DMS79 treated with DMSO at 0.1 percent for 48 hours (cell line): ENCODE measurements around the gene SLC35D1.
"Not testable (repeated sequence)": the region's sequence is repeated elsewhere in the genome, so short reads cannot be mapped to it uniquely, and the experiment has no call there.

Experiments used
- DNase-seq: peaks from one replicate; lab custom pipeline; 2025; lab: John Stamatoyannopoulos, UW

Gene SLC35D1

DNA sequence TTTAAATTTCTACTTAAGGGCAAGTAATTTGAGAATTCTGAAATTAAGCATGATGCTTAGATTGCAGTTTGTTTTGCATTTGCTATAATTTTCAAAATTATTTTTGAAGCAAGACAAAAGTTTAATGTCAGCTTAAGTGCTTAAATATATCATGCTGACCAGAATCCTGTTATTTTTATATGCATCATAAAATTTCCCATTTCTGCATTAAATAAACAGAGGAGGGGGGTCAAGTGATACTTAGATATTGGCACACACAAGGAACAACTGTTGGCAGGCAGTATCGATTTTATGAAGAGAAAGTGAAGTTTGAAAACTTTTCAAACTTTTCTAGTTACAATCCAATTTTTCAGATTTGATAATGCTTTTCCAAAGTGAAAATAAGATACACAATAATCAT, 68.1 kb downstream of the SLC35D1 start:
- DNase-seq, result no peak

DNA sequence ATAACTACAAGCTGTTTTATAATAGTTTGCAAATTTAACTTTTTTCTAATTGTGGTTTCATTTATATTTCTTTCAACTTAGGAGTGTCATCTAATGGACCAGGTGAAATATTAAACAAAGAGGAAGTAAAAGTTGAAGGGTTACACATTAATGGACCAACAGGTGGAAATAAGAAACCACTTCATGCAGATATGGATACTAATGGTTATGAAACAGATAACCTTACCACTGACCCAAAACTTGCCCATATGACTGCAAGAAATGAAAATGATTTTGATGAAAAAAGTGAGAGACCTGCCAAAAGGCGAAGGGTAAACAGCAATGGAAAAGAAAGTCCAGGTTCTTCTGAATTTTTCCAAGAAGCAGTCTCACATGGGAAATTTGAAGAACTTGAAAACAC, 69.5 kb downstream of the SLC35D1 start:
- DNase-seq, result no peak

DNA sequence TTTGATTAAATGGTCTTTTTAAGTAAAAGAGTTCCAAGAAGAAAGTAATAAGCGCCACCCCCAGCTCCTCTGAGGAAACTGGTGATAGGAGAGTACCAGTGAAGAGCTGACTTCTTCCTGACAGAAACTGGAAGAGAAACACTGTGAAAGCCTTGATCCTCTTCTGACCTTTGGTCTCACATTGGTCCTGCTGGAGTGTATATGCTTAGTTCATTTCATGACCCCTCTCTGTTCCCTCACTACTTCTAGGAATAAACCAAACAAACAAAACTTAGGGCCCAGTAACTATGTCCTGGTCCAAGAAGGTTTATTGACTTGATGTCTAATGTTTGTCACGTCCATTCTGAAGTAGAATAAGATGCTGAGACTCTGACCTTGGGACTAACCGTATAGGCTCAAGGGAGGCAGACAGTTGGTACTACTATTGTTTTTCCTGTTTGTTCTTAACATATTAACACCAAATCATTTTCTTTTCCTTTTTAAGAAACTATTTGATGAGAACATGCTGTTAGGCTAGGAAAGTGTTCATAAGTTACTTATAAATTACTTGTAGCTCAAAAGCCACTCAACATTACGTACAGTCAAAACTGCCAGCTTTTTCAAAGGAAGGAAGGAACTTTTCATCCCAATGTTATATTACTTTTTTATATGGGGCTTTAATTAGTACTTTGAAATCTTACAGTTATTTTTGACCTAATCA, 71.2 kb downstream of the SLC35D1 start:
- DNase-seq, result no peak

DNA sequence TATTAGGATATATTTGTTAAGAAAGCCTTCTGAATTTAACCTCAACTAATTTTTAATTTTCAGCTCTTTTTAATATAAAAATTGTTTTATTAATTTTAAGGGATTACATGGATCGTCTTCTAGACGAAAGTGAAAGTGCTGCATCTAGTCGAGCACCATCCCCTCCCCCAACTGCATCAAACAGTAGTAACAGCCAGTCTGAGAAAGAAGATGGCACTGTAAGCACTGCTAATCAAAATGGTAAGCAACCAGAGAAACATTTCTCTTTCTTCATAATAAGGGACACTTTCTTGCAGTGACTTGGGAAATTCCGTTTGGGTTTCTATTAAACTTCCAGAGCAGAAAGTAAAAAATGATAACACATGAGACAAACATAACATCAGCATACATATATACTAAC, 72.3 kb downstream of the SLC35D1 start:
- no peak for DNase-seq

DNA sequence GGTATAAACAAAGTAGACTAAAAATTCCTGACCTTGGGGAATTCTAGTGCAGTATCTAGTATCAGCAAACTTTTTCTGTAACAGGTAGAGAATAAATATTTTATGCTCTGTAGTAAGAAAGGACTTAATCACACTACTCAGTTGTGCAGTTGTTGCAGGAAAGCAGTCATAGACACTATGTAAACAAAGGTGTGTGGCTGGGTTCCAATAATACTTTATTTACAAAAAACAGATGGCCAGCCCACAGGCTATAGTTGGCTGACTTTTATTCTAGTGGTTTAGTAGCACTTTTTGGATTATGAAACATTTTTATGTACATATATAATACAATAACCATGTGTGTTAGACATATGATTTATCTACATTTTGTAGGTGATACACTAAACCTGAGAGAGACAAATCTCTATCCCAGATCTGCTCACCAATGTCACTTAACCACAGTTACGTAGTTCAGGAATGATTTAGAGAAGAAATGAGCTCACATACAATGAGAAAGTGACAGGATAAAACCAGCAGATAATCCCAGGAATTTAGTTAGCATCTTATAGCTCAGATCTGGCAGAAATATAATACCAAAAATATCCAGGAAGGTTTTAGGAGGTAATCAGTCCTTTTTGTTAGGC, 73.1 kb downstream of the SLC35D1 start:
- no peak for DNase-seq

DNA sequence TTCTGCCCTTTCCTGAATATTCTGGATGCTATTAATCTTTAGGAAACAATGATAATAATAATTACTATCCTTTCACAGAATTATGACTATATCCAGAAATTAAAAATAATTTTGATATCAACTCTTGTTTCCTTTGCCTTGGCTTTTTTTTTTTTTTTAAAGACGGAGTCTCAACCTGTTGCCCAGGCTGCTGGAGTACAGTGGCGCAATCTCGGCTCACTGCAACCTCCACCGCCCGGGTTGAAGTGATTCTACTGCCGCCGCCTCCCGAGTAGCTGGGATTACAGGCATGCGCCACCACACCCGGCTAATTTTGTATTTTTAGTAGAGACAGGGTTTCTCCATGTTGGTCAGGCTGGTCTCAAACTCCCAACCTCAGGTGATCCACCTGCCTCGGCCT, 74.3 kb downstream of the SLC35D1 start:
- DNase-seq, result not testable (repeated sequence)

DNA sequence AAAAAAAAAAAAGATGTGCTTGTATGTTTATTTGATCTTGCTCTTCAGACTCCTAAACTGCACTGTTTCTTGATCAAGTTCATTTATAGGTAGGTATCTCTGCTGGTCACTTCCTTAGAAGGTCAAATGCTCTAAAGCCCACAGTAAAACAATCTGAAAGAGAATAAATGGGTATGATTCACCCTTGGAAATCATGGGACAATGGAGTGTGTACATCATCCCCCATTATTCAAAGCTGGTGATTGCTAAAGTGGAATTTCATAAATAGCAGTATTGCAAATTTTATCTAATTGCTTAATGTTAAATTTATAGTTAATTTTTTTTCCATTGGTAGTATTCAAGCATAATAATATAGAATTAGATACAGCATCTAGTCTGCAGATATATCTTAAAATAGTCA, 75.7 kb downstream of the SLC35D1 start:
- DNase-seq, result no peak

DNA sequence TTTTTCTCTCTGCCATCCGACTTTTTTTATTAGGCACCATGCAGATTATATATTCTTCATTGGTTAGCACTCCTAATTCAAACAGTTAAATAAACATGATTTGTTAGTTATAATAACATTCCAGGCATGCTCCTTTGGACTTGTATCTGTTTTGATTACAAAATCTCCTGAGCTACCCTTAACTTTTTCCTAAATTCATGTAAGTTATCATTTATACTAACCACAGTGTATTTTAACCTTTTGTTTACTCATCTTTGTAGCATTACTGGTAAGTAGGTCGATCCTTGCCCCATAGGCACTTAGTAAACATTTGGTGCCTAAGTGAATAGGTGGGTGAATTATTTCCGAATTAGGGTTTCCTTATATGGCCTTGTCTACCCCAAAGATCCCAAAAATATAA, 85.4 kb downstream of the SLC35D1 start:
- no peak for DNase-seq

DNA sequence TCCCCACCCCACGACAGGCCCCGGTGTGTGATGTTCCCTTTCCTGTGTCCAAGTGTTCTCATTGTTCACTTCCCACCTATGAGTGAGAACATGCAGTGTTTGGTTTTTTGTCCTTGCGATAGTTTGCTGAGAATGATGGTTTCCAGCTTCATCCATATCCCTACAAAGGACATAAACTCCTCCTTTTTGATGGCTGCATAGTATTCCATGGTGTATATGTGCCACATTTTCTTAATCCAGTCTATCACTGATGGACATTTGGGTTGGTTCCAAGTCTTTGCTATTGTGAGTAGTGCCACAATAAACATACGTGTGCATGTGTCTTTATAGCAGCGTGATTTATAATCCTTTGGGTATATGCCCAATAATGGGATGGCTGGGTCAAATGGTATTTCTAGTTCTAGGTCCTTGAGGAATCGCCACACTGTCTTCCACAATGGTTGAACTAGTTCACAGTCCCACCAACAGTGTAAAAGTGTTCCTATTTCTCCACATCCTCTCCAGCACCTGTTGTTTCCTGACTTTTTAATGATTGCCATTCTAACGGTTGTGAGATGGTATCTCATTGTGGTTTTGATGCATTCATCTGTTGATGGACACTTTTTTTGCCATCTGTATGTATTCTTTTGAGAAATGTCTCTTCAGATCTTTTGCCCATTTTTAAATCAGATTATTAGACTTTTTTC, 87.6 kb downstream of the SLC35D1 start:
- not testable (repeated sequence) for DNase-seq

DNA sequence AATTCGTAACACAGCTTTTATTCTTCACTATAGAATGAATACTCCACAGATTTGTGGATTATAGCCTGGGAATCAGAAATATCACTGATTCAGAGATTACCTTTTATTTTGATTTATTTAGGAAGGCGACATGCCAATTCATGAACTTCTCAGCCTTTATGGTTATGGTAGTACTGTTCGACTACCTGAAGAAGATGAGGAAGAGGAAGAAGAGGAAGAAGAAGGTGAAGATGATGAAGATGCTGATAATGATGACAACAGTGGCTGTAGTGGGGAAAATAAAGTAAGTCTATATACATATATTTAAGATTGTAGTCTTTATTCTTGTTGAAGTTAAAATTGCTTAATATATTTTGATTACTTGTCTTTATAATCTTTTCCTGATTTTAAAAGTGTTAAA, 96.0 kb downstream of the SLC35D1 start:
- no peak for DNase-seq

DNA sequence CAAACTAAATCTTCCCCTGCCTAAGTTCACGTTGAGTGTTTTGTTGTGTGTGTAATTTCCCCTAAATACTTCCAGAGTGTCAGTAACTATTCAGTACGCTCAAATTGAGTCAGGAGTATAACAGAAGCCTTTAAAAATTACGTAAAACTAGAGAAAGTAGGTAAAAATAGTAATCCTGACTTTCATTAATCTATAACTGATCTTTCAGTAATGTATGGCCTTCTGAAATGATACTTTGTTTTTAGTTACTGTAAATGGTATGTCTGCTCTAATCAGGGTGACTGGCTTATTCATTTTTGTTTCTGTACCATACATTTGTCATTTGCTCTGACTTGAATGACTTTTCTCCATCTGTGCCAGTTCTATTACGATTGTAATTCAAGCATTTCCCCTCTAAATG, 99.7 kb downstream of the SLC35D1 start:
- no peak for DNase-seq

DNA sequence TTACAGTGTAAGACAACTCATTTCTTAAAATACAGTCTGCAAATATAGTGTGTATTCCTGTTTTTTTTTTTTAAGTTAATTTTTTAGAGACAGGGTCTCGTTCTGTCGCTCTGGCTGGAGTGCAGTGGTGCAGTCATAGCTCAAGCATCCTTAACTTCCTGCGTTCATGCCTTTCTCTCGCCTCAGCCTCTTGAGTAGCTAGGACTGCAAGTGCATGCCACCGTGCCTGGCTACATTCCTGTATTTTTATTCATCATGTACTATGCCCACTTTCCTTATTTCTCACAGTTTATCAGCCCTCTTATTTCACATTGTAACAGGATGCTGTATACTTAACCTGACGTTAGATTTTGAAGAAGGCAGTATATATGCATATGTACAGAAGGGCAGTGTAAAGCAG, 102.4 kb downstream of the SLC35D1 start:
- DNase-seq, result no peak
